GM12875 (cell line): ENCODE measurements around the gene NR1H3.

Source experiments
- H3K4me3 ChIP-seq: one replicate; pipeline ENCODE4 v1.5.1; 2011; ENCODE audit warnings: low read depth, low read length, control low read depth
- CTCF ChIP-seq: IDR thresholded peaks from 2 replicates; pipeline ENCODE4 v1.5.1; 2011; ENCODE audit warnings: low read depth, mild to moderate bottlenecking, control low read depth, inconsistent platforms, low read length, moderate library complexity, borderline replicate concordance; ENCODE audit not compliant: insufficient read depth

Gene NR1H3

GRCh38 chr11:47276923-47277322 is 19.1 kb downstream of the NR1H3 start:
- TF ChIP-seq CTCF, result no peak

GRCh38 chr11:47278058-47278457 is 20.3 kb downstream of the NR1H3 start:
- TF ChIP-seq CTCF, result no peak
- no peak overlapping the region for H3K4me3 ChIP-seq

More at GRCh38 chr11:47276923-47277322, 19.1 kb downstream of the NR1H3 start:
- H3K4me3 ChIP-seq, result no peak overlapping the region

GRCh38 chr11:47278769-47279168 is 21.0 kb downstream of the NR1H3 start:
- H3K4me3 ChIP-seq, result no peak overlapping the region
- no peak for TF ChIP-seq CTCF

GRCh38 chr11:47280099-47280498 is 22.3 kb downstream of the NR1H3 start:
- H3K4me3 ChIP-seq, result no peak overlapping the region
- no peak for TF ChIP-seq CTCF

GRCh38 chr11:47280860-47281259 is 23.1 kb downstream of the NR1H3 start:
- no peak for TF ChIP-seq CTCF

GRCh38 chr11:47282462-47282861 is 24.7 kb downstream of the NR1H3 start:
- H3K4me3 ChIP-seq, result no peak overlapping the region
- TF ChIP-seq CTCF, result no peak

More at GRCh38 chr11:47280860-47281259, 23.1 kb downstream of the NR1H3 start:
- no peak overlapping the region for H3K4me3 ChIP-seq

- no peak for TF ChIP-seq CTCF
Observed at GRCh38 chr11:47284151-47284550, 26.4 kb downstream of the NR1H3 start.

More at GRCh38 chr11:47284151-47284550, 26.4 kb downstream of the NR1H3 start:
- no peak overlapping the region for H3K4me3 ChIP-seq
